Measurements from ENCODE around the gene ORMDL3.

GRCh38 chr17:39923230-39923629, 4.2 kb downstream of the ORMDL3 start:
- TF ChIP-seq CTCF (IDR thresholded peaks at IDR 0.05) (no peak), POLR2A (IDR thresholded peaks at IDR 0.05) (no peak)
